Measurements from ENCODE around the gene SH3TC1. TPM values are rescaled to one million over a fixed set of nuclear protein-coding genes. Genes with fewer than 3 reads are reported as not detected.

Gene SH3TC1
- total RNA-seq, 1 donor from 2014 or later, result 1.2 TPM

- no peaks in the 10 kb centered on the region for H3K36me3 ChIP-seq (ENCODE audit: insufficient read depth, low read length)
- H3K4me3 ChIP-seq (ENCODE audit: insufficient read depth, low read depth, low read length), result no peak overlapping the region
- no peaks in the 10 kb centered on the region for H3K9me3 ChIP-seq (ENCODE audit: insufficient read depth, low read depth, low read length)
- peaks cover 30% of the 10 kb centered on the region for H3K27me3 ChIP-seq (ENCODE audit: insufficient read depth, low read length)
- H3K4me1 ChIP-seq (ENCODE audit: insufficient read depth, low read length), result no peaks in the 10 kb centered on the region
- H3K79me2 ChIP-seq (ENCODE audit: insufficient read depth, low read length), result no peaks in the 10 kb centered on the region
- H2AFZ ChIP-seq (ENCODE audit: low read depth, low read length), result no peak overlapping the region
- no peak overlapping the region for H3K9ac ChIP-seq (ENCODE audit: low read length)
- DNase-seq (ENCODE audit: low read depth) (no peak), FAIRE-seq (no peak)
- no peak overlapping the region for H3K4me3 Mint-ChIP-seq (ENCODE audit: unreplicated experiment)
- H3K4me2 ChIP-seq (ENCODE audit: low read length), result no peak overlapping the region
- no peak for TF ChIP-seq EZH2 (IDR thresholded peaks at IDR 0.05; ENCODE audit: insufficient read depth, low read length)
- no peaks in the 10 kb centered on the region for H3K9me3 Mint-ChIP-seq (ENCODE audit: unreplicated experiment)
- no peak overlapping the region for H3K27ac Mint-ChIP-seq (ENCODE audit: unreplicated experiment)
- H3K36me3 Mint-ChIP-seq (ENCODE audit: low read depth, unreplicated experiment), result no peaks in the 10 kb centered on the region
- H3K27me3 Mint-ChIP-seq (ENCODE audit: low read depth, unreplicated experiment), result peaks cover 60% of the 10 kb centered on the region
- no peaks in the 10 kb centered on the region for H4K20me1 ChIP-seq (ENCODE audit: insufficient read depth, low read length)
- H3K27ac ChIP-seq (ENCODE audit: low read depth, low read length), result no peak overlapping the region
- H3K4me1 Mint-ChIP-seq (ENCODE audit: low read depth, unreplicated experiment), result peaks cover 1% of the 10 kb centered on the region
Measured at GRCh38 chr4:8152090-8152864, 46.8 kb upstream of the SH3TC1 start.

- no peak overlapping the region for H2AFZ ChIP-seq (ENCODE audit: low read depth, low read length)
- no peaks in the 10 kb centered on the region for H3K36me3 Mint-ChIP-seq (ENCODE audit: low read depth, unreplicated experiment)
- H3K4me1 Mint-ChIP-seq (ENCODE audit: low read depth, unreplicated experiment), result no peaks in the 10 kb centered on the region
- H3K9ac ChIP-seq (ENCODE audit: low read length), result no peak overlapping the region
- H3K27me3 ChIP-seq (ENCODE audit: insufficient read depth, low read length), result peaks cover 33% of the 10 kb centered on the region
- no peak for DNase-seq (ENCODE audit: low read depth)
- no peaks in the 10 kb centered on the region for H3K4me1 ChIP-seq (ENCODE audit: insufficient read depth, low read length)
- no peaks in the 10 kb centered on the region for H4K20me1 ChIP-seq (ENCODE audit: insufficient read depth, low read length)
- no peaks in the 10 kb centered on the region for H3K36me3 ChIP-seq (ENCODE audit: insufficient read depth, low read length)
- peaks cover 59% of the 10 kb centered on the region for H3K27me3 Mint-ChIP-seq (ENCODE audit: low read depth, unreplicated experiment)
- H3K9me3 ChIP-seq (ENCODE audit: insufficient read depth, low read depth, low read length), result no peaks in the 10 kb centered on the region
- no peak for TF ChIP-seq EZH2 (IDR thresholded peaks at IDR 0.05; ENCODE audit: insufficient read depth, low read length)
- no peak for TF ChIP-seq CTCF (IDR thresholded peaks at IDR 0.05; ENCODE audit: insufficient read depth, low read depth, low read length)
- no peak overlapping the region for H3K4me2 ChIP-seq (ENCODE audit: low read length)
- no peaks in the 10 kb centered on the region for H3K79me2 ChIP-seq (ENCODE audit: insufficient read depth, low read length)
- H3K27ac Mint-ChIP-seq (ENCODE audit: unreplicated experiment), result no peak overlapping the region
- H3K9me3 Mint-ChIP-seq (ENCODE audit: unreplicated experiment), result no peaks in the 10 kb centered on the region
- H3K4me3 Mint-ChIP-seq (ENCODE audit: unreplicated experiment), result no peak overlapping the region
- H3K27ac ChIP-seq (ENCODE audit: low read depth, low read length), result no peak overlapping the region
- FAIRE-seq, result no peak
- no peak overlapping the region for H3K4me3 ChIP-seq (ENCODE audit: insufficient read depth, low read depth, low read length)
Measured at GRCh38 chr4:8152865-8153257, 46.2 kb upstream of the SH3TC1 start.

GRCh38 chr4:8153441-8153840, 45.6 kb upstream of the SH3TC1 start:
- Mint-ChIP-seq H3K27ac (ENCODE audit: unreplicated experiment) (no peak overlapping the region), H3K9me3 (ENCODE audit: unreplicated experiment) (no peaks in the 10 kb centered on the region), H3K27me3 (ENCODE audit: low read depth, unreplicated experiment) (peaks cover 57% of the 10 kb centered on the region), H3K4me1 (ENCODE audit: low read depth, unreplicated experiment) (no peaks in the 10 kb centered on the region), H3K4me3 (ENCODE audit: unreplicated experiment) (no peak overlapping the region), H3K36me3 (ENCODE audit: low read depth, unreplicated experiment) (no peaks in the 10 kb centered on the region)
- no peak overlapping the region for H2AFZ ChIP-seq (ENCODE audit: low read depth, low read length)
- no peaks in the 10 kb centered on the region for H3K36me3 ChIP-seq (ENCODE audit: insufficient read depth, low read length)
- no peaks in the 10 kb centered on the region for H3K9me3 ChIP-seq (ENCODE audit: insufficient read depth, low read depth, low read length)
- H3K4me2 ChIP-seq (ENCODE audit: low read length), result no peak overlapping the region
- no peak overlapping the region for H3K9ac ChIP-seq (ENCODE audit: low read length)
- H3K4me1 ChIP-seq (ENCODE audit: insufficient read depth, low read length), result no peaks in the 10 kb centered on the region
- DNase-seq (ENCODE audit: low read depth), result no peak
- no peaks in the 10 kb centered on the region for H3K79me2 ChIP-seq (ENCODE audit: insufficient read depth, low read length)
- H4K20me1 ChIP-seq (ENCODE audit: insufficient read depth, low read length), result no peaks in the 10 kb centered on the region
- peaks cover 34% of the 10 kb centered on the region for H3K27me3 ChIP-seq (ENCODE audit: insufficient read depth, low read length)
- no peak for TF ChIP-seq CTCF (IDR thresholded peaks at IDR 0.05; ENCODE audit: insufficient read depth, low read depth, low read length)
- TF ChIP-seq EZH2 (IDR thresholded peaks at IDR 0.05; ENCODE audit: insufficient read depth, low read length), result no peak
- no peak for FAIRE-seq
- no peak overlapping the region for H3K27ac ChIP-seq (ENCODE audit: low read depth, low read length)
- no peak overlapping the region for H3K4me3 ChIP-seq (ENCODE audit: insufficient read depth, low read depth, low read length)
